ENCODE data around the gene RFFL.

DNA sequence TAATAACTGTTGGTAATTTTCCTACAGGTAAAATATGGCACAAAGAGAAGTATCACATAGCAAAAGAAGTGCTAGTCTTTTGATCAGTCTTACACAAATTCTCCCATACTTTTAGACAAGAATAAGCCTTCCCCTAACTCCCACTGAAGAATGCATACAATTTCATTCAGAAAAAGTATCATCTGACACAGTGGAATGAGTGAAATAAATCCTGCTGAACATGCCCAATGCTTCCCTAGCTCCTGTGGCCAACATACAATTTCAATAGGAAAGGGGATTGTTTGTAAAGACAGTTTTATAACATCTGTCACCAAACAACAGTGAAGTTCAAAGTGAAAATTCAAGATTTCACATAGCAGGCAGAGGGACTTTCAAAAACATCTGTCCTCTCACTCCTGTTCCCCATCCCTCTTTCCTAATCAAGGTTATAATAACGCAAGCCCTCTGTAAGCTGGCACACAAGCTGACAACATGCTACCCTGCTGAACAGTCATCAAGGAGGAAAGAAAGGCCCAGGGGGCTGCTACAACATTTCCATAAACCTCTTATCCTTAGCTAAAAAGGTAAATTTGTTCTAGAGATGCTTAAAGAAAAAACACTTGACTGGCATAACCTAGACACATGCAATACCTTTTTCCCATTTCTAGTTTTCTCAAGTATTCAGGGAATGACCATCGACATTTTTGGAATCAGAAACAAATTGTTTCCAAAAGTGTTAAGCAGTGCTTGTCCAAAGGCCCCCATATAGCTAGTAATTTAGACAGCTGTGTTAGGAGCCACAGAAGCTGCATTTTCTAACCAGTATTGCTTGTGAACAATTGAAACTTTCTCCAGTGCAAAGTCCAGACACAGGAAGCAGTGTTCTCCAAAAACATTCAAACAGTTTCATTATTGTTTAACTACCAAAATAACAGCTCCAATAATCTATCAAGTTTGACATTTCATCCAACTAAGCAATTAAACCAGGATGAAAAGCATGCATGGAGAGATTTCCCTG, 11.5 kb upstream of the RFFL start:
- TF ChIP-seq EZH2phosphoT487 (IDR thresholded peaks at IDR 0.05; ENCODE audit: insufficient read depth, low read depth) (no peak), EZH2 (IDR thresholded peaks at IDR 0.05; ENCODE audit: insufficient read depth, poor library complexity, severe bottlenecking) (no peak)
